GM21423 (cell line): Measurements from ENCODE around the gene RBKS.
"Not testable (repeated sequence)": the region's sequence is repeated elsewhere in the genome, so short reads cannot be mapped to it uniquely, and the experiment has no call there.

Experiments
- ATAC-seq: cut with Tn5 transposase; IDR thresholded peaks from one replicate; pipeline ENCODE4 v1.9.1; 2021; ENCODE audit warnings: mild to moderate bottlenecking, moderate library complexity; ENCODE audit not compliant: unreplicated experiment

The RBKS gene

DNA sequence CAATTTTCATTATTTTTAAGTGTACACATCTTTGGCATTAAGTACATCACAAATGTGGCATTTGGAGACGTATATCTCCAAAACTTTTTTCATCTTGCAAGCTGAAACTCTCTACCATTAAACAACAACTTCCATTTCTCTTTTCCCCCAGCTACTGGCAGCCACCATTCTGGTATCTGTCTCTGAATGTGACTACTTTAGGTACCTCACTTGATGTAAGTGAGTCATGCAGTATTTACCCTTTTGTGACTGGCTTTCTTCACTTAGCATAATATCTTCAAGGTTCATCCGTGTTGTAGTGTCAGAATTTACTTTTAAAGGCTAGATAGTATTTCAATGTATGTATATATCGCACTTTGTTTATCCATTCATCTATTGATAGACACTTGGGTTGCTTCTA lies 17.4 kb upstream of the RBKS start:
- ATAC-seq: no peak

- no peak for ATAC-seq
Observed at GRCh38 chr2:27906074-27906473, 15.9 kb upstream of the RBKS start.

DNA sequence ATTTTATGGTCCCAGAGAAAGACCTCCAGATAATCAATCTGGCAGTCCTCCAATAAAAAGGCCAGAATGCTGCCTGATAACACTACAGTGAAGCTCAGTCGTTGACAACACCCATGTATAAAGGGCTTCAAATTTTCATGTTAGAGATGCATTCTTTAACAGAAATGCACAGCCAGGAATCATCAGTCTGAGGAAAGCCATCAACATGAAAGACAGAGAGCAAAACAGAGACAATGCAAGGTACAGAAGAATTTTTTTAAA lies 14.1 kb upstream of the RBKS start:
- ATAC-seq: no peak

DNA sequence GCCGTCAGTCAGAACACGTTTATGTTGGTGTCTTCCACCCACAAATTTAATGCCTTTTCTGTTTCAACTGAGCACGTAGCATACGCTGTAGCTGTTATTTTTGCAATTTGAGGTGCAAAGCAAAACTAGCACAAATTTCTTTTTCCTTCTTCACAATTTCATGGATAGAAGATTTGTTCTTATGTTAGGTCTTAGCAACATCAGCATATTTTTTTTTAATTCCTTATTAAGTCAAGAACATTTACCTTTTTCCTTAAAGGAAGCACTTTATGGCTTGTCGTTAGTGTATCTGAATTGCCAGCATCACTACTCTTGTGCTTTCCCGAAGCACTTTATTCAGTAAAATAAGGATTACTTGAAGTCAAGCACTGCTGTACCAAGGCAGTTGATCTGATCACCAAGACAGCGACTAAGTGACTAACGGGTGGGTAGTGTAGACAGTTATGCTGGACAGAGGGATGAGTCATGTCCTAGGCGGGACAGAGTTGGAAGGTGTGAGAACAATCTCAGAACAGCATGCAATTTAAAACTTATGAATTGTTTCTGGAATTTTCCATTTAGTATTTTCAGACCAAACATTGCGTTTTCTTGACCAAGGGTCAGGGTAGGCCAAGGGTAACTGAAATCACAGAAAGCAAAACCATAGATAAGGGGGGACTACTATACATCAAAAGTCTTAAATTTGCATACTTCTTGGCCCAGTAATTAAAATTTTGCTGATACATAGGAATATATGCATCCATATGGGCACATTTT lies 13.6 kb upstream of the RBKS start:
- ATAC-seq: no peak

DNA sequence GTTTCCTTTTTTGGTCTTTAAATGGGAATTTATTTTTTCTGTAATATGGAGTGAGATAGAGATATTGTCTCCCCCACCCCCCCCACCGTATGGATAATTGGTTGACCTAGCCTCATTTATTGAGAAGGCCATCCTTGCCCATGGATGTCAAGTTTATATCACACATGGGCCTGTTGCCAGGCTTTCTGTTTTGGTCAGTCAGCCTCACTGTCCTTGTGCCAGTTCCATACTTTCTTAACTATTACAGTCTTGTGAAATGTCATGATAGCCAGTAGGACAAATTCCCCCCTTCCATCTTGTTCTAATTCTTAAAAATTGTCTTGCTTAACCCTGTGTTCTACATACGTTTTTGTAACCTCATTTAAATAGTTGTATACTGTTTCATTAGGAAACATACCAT lies 12.8 kb upstream of the RBKS start:
- no peak for ATAC-seq

DNA sequence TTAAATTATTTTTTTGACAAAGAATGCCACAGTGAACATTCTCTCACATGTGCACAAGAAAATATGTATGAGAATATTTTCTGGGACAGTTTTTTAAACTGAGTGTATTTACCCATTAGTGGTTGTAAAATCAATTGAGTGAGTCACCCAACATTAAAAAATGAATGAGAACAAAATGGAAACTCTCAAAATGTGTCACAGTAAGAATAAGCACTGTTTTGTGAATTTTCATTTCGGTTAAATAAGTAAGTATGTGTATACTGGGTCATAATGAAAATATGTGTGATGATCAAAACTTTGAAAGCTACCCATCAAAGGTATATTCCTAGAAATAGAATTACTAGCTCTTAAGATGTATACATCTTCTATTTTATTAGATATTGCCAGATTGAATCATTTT lies 11.9 kb upstream of the RBKS start:
- ATAC-seq: no peak

DNA sequence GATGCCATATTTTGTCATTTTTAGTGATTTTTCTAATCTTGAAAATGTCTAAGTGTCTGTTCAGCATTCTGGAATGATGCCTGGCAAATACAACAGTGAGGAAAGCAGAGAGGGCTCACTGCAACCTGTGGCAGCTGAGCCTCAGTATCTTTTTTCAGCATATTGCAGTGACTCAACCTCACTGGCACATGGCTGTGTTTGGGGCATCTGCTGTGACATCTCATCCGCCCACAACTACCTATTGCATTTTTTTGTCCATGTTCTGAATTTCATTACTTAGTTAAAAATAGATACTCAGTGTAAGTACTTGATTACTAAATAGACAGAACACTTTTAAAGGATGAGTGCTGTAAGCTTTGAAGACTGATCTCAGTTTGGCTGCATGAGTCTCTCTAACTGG lies 11.0 kb upstream of the RBKS start:
- no peak for ATAC-seq

DNA sequence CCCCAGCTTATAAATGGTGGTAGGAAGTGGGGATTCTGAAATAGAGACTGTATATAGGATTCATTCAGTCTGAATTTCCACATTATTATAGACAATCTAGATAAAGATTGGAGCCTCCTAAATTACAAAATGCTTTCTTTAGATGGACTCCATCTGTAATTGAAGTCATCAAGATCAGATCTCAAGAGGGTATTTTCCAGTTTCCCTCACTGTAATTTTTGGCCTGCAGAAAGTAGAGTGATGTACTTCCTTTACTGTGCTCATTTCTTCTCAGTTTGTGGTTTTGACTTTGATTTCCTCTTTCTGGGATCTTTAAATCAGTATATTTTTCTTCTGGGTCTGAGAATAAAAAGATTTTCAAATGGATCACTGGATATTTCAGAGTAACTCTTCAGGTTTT lies 7.5 kb upstream of the RBKS start:
- no peak for ATAC-seq

DNA sequence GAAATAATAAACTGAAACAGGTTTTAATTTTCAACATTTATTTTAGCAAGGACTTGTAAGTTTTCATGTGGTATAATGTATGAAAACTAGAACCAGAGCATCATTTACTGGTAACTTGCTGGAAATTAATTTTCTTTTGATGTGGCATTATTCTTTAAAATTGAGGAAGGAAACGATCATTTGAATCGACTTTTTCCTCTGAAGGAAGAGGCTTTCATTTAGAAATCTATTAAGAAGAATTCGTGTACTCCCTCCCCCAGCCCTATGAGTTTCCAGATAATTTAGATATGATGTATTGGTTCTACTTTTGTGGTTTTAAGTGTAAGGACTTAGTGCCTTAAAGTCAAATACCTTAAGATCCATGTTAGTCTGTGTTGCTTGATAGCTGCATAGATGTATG lies 2.8 kb upstream of the RBKS start:
- ATAC-seq: no peak

DNA sequence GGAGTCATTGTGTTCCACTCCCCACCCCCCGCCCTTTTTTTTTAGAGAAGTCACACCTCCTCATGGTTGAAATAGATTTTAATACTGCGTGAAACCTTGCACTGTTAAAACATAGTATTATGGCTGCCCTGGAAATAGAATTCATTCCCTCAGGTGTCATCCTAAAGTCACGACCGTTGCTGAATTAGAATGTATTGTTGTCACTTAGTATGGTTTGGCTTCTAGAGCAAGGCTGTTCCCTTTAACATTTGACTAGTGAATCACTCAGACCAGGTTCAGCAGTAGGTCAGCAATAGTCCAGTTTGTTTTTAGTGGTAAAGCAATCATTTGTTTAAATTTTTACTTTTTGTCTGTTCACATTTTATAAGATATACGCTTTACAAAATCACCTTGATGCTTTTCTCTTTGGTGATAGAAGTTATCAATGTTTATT lies 1.5 kb upstream of the RBKS start:
- no peak for ATAC-seq

- peak; percentile 19 for ATAC-seq
Observed at GRCh38 chr2:27890924-27891672, 911 bp upstream of the RBKS start.

- no peak for ATAC-seq
Observed at GRCh38 chr2:27889774-27890145, 427 bp downstream of the RBKS start.

- ATAC-seq: no peak
Observed at GRCh38 chr2:27888790-27889189, 1.4 kb downstream of the RBKS start.

DNA sequence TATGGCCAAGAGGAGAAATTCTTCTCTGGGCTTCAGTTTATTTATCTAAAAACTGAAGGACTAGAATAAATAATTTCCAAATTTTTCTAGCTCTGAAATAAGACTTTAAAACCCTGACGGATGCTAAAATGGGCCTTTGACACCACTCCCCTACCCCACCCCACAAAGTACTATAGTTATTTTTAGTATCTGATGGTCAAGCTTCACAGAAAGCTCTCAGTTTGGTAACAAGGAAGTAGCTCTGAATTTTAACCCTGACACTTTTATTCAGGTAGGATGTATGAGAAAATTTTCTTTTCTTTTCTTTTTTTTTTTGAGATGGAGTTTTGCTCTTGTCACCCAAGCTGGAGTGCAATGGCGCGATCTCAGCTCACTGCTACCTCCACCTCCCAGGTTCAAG lies 2.4 kb downstream of the RBKS start:
- ATAC-seq: no peak

GRCh38 chr2:27887111-27887510 lies 3.1 kb downstream of the RBKS start:
- ATAC-seq: no peak

DNA sequence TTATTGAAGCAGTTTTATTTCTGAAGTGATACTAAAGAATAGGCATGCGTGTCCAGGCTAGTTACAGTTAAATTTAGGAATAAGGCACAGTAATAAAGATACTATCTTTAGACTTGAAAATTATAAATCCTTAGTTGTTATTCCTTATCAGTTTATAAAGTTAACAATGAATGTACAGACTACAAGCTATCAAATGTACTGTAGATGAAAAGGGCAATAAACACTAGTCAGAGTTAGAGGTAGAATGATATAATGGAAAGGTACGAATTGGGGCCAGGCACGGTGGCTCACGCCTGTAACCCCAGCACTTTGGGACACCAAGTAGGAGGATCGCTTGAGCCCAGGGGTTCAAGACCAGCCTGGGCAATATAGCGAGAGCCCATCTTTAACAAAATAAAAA lies 3.9 kb downstream of the RBKS start:
- no peak for ATAC-seq

GRCh38 chr2:27885661-27886060 lies 4.5 kb downstream of the RBKS start:
- ATAC-seq: no peak

DNA sequence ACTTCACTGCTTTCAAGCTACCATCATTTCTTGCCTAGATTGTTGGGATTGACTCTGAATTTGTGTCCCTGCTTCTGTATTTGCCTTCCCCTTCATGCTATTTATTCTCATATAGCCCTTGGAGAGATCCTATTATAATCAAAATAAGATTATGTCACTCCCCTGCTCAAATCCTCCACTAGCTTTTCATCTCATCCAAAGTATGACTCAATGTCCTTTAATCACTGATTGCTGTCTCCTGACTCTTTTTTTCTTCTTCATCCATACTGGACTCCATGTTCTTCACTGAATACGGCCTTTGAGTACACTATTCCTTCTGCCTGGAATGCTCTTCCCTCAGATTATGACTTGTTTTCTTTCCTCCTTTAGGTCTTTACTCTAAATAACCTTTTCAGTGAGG lies 5.0 kb downstream of the RBKS start:
- ATAC-seq: no peak

DNA sequence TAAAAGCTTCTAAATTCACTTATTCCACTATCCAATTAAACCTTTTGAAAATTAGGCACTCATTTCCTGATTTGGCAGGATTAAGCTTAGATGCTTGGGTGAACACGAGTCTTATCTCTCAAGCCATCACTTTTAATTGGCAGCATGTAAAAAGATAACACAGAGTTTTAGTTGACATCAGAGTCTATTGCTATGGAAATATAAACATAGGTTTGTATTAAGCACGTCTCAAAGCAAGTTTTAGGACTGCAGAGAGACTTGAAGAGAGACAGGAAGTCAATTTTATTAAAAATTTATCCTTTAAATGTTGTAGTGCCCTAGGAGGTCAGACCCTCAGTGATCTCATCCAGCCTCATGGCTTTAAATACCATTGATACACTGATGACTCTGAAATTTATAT lies 5.6 kb downstream of the RBKS start:
- no peak for ATAC-seq

DNA sequence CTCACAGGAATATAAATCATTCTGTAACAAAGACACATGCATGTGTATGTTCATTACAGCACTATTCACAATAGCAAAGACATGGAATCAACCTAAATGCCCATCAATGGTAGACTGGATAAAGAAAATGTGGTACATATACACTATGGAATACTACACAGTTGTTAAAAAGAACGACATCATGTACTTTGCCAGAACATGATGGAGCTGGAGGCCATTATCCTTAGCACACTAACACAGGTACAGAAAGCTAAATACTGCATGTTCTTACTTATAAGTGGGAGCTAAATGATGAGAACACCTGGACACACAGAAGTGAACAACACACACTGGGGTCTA lies 7.6 kb downstream of the RBKS start:
- ATAC-seq: not testable (repeated sequence)

DNA sequence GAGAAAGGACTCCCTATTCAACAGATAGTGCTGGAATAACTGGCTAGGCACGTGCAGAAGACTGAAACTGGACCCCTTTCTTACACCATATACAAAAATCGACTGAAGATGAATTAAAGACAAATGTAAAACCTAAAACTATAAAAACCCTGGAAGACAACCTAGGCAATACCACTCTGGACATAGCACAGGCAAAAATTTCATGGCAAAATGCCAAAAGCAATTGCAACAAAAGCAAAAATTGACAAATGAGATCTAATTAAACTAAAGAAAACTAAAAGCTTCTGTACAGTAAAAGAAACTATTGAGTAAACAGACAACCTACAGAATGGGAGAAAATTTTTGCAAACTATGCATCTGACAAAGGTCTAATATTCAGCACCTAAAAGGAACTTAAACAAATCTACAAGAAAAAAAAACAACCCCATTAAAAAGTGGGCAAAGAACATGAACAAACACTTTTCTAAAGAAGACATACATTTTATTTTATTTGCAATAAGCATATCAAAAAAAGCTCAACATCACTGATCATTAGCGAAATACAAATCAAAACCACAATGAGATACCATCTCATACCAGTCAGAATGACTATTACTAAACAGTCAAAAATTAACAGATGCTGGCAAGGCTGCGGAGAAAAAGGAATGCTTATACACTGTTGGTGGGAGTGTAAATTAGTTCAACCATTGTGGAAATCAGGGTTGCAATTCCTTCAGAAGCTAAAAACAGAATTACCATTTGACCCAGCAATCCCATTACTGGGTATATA lies 8.2 kb downstream of the RBKS start:
- not testable (repeated sequence) for ATAC-seq

- no peak for ATAC-seq
Observed at GRCh38 chr2:27878825-27879224, 11.4 kb downstream of the RBKS start.
